Psoas muscle (tissue), 8 donors: ENCODE data around the gene CFAP299. TPM values are rescaled to one million over a fixed set of nuclear protein-coding genes. Genes with fewer than 3 reads are reported as not detected.

Experiments used
- ATAC-seq, 4 donors: fragments of 200-7000 bp; cut with Tn5 transposase; one replicate each; pipeline ENCODE4 v1.9.1; 2020; ENCODE audit warnings: moderate library complexity in 3 of 4, mild to moderate bottlenecking in 2 of 4
- DNase-seq, 2 donors: peaks; one replicate each; pipeline ENCODE4 v3.0.0-alpha.2; 2020
- H3K27ac ChIP-seq: fragments of 200-600 bp; one replicate; pipeline ENCODE4 v1.8.0; 2022
- H3K27me3 ChIP-seq, 3 donors: fragments of 200-600 bp in 1 of 3; one replicate each; pipeline versions ENCODE4 v1.6.1 to v1.8.0; 2013 to 2022; ENCODE audit warnings: low read length in 2 of 3, mild to moderate bottlenecking in 2 of 3, moderate library complexity in 1 of 3; ENCODE audit not compliant: insufficient read depth in 3 of 3
- H3K36me3 ChIP-seq, 2 donors: fragments of 200-600 bp in 1 of 2; one replicate each; pipeline versions ENCODE4 v1.6.1 to v1.8.0; 2013 to 2022; ENCODE audit warnings: low read depth in 1 of 2, mild to moderate bottlenecking in 1 of 2, moderate library complexity in 1 of 2; ENCODE audit not compliant: insufficient read depth in 1 of 2
- H3K4me1 ChIP-seq: fragments of 200-600 bp; one replicate; pipeline ENCODE4 v1.8.0; 2022
- H3K4me3 ChIP-seq: fragments of 200-600 bp; one replicate; pipeline ENCODE4 v1.8.0; 2022; ENCODE audit warnings: mild to moderate bottlenecking
- H3K9me3 ChIP-seq: fragments of 200-600 bp; one replicate; pipeline ENCODE4 v1.8.0; 2022
- WGBS, 3 donors: extraction: QIAGEN DNeasy Blood & Tissue Kit; methylation state at CpG; one replicate each; pipeline versions ENCODE4 v1.1.6 to v1.1.7; 2013; 5-methylcytosine and 5-hydroxymethylcytosine counted together
- intact Hi-C, 2 donors: fragments of 100-400 bp; cut with DNase I; formaldehyde crosslinking; loops; one replicate each; pipeline versions ENCODE4 v1.11.0 to v1.14.2; 2022
- polyA plus RNA-seq, 3 donors: library from polyadenylated mRNA; stranded (reverse); fragments of 200-250 nt; gene quantifications; one replicate each; pipeline ENCODE4 v1.2.3, GENCODE V29; 2013
- total RNA-seq, 4 donors: library from RNA; stranded (reverse); fragmentation: NEBNext Ultra II Directional in 2 of 4; extraction: Animal tissue kit (Norgen Biotek cat#: 25700) in 2 of 4; gene quantifications; one replicate each; pipeline versions ENCODE4 v1.2.1 to v1.2.4, GENCODE V29; 2021 to 2023
- TF ChIP-seq, protein P1 (sequence below): fragments of 200-600 bp; IDR thresholded peaks from one replicate; pipeline ENCODE4 v1.8.0; 2022; ENCODE audit warnings: antibody characterized with exemption
- donor health status: healthy with polysubstance abuse.
- donor health status: DM: no; HTN: no; CAD: no; lungs with moderate emphysema.
- donor health status: Bipolar disorder and iron deficiency.
- donor health status: healthy.
- donor health status: DM: yes; HTN: yes; CAD: no.
- donor health status: DM: no; HTN: no; CAD: no.
- donor health status: DM: no; HTN: no; CAD: no.
- donor health status: DM: yes; HTN: yes; CAD: no.

The CFAP299 gene
- total and polyA plus RNA-seq, 7 donors = not detected

DNA sequence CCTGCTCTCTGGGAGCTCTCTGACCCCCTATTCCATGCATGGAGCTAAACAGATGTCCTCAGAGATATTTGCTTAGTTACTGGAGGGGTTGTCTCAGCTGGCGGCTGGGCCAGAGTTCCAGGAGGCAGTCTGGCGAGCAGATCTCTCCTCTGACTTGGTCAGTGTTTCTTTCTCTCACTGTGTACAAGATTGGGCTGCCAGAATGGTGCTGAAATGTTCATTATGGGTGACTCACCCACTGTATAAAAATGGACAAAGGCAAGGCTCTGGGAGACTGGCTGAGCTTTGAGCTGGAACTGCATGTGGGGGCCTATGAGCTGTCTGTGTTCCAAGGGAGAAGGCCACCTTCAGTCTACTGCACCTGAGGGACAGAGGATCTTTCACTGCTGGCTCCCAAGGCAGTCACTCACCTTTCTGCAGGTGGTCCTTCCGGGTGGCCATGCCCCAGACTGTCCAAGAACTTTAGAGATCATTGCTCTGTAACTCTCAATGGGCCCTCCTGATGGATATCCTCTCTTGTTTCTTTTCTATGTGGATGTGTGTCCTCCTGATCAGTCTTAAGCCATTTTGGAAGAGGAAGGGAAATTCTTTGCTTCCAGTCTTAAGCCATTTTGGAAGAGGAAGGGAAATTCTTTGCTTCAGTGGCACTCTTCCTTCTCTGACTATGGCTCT is 88.2 kb downstream of the CFAP299 start:
- no peak overlapping the region for H3K27ac ChIP-seq
- TF ChIP-seq, protein P1, sequence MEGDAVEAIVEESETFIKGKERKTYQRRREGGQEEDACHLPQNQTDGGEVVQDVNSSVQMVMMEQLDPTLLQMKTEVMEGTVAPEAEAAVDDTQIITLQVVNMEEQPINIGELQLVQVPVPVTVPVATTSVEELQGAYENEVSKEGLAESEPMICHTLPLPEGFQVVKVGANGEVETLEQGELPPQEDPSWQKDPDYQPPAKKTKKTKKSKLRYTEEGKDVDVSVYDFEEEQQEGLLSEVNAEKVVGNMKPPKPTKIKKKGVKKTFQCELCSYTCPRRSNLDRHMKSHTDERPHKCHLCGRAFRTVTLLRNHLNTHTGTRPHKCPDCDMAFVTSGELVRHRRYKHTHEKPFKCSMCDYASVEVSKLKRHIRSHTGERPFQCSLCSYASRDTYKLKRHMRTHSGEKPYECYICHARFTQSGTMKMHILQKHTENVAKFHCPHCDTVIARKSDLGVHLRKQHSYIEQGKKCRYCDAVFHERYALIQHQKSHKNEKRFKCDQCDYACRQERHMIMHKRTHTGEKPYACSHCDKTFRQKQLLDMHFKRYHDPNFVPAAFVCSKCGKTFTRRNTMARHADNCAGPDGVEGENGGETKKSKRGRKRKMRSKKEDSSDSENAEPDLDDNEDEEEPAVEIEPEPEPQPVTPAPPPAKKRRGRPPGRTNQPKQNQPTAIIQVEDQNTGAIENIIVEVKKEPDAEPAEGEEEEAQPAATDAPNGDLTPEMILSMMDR = no peak
- no peaks in the 10 kb centered on the region for H3K9me3 ChIP-seq
- no peaks in the 10 kb centered on the region for H3K27me3 ChIP-seq
- no peaks in the 10 kb centered on the region for H3K4me1 ChIP-seq
- WGBS, 3 donors = 76 to 89% (median 77%) methylated on average over 3 of the region's 3 CpGs
- intact Hi-C loops = no loop called here
- DNase-seq = peak in 1 of 2 donors; percentile 24
- no peak overlapping the region for H3K4me3 ChIP-seq
- ATAC-seq = no peak
- H3K36me3 ChIP-seq = no peaks in the 10 kb centered on the region

DNA sequence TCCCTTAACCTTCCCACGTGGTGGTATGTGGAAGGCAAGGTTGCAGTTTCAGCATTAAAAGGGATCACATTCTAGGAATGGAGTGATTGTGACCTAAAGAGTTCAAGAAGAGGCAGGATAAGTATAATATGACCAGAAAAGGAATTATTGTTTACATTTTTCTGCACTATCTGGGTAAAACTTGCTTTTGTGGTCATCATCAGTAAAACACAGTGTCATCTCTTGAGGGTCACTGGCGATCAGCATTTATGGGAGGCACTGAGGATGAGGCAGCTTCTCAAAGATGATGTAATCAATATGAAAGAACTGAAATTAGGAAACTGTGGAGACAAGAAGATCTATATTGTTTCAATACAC is 88.7 kb downstream of the CFAP299 start:
- TF ChIP-seq, protein P1 = no peak
- ATAC-seq = no peak
- DNase-seq = no peak
- Histone ChIP-seq H3K36me3 (no peaks in the 10 kb centered on the region), H3K27ac (no peak overlapping the region), H3K4me3 (no peak overlapping the region), H3K27me3 (no peaks in the 10 kb centered on the region), H3K4me1 (no peaks in the 10 kb centered on the region), H3K9me3 (no peaks in the 10 kb centered on the region)
- 79 to 86% (median 81%) methylated on average over 2 of the region's 2 CpGs for WGBS, 3 donors
- intact Hi-C loops = no loop called here

DNA sequence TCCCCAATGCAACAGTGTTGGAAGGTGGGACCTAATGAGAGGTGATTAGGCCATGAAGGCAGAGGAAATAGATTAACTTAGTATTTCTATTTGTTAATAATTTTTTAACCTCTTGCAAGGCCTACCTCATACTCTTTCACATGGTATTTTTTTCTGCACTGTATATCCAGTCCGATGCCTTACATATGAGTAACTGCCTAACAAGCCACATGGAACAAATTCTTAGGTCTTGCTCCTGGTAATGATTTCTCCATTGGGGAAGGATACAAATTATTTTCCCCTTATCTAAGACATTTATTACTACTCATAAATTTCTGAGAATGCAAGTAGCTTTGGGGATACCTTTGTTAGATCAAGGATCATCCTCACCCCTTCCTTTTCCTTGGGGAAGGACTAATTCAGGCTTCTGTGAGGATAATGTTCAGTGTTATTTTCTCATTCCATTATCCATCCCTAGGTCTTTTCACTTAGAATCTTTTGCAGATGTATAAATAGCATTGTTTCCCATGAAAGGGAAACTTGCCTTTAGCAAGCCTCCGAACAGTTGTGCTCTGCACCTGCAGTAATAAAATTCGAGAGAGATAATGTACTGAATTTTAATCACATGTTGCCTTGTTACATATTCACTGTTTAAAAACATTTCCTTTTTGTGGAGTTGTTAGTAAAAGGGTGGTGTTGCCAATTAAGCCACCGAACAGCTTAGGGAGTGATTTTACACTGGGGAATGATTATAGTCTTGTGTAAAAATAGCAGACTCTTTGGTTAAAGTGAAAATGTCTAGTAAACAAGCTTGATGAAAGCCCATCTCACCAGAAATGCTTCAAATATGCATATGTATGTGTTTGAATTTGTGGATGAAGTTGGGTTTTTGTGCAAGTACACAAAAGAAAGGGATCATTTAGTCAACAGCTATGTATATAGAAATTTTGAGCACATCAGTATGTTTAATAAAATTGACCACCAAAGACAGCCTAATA is 89.9 kb downstream of the CFAP299 start:
- Histone ChIP-seq H3K4me3 (no peak overlapping the region), H3K27ac (no peak overlapping the region), H3K36me3 (no peaks in the 10 kb centered on the region), H3K9me3 (no peaks in the 10 kb centered on the region), H3K27me3 (no peaks in the 10 kb centered on the region), H3K4me1 (no peaks in the 10 kb centered on the region)
- intact Hi-C loops = no loop called here
- no peak for DNase-seq
- no peak for ATAC-seq
- TF ChIP-seq, protein P1 = no peak
- WGBS, 3 donors = 53 to 61% (median 60%) methylated on average over 4 of the region's 4 CpGs

DNA sequence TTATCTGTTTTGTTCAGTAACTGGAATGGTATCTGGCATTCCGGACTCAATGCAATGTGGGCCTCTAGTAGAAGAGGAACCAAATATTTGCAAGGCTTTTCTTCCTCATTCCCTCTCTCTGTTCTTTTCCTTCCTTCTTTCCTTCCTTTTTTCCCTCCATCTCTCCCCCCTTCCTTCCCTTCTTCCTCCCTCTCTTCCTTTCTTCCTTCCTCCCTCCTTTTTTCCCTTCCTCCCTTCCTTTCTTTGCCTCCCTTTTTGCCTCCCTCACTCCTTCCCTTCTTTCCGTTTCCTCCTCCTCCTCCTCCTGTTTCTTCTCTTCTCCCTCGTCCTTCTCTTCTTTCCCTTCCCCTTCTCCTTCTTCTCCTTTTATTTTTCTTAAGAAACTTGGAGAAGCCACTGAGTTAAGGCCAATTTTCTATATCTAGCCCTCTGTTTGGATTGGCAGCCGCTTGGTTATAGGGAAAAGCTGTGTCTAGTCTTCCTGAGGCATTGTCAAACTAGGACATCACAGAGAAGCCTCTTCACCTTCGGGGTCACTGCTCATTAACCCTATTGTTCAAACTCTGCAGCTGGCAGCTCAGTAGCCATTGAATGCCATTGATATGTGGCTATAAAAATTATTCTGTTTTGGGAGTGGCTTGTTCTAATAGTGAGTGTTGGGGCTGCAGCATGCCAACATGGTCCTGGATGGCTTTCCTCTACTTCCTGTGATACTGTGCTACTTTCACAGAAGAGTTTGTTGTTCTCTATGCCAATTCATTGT is 95.9 kb downstream of the CFAP299 start:
- DNase-seq (no peak), ATAC-seq (no peak)
- H3K27me3 ChIP-seq = no peaks in the 10 kb centered on the region
- intact Hi-C loops = no loop called here
- H3K27ac ChIP-seq = no peak overlapping the region
- TF ChIP-seq, protein P1 = no peak
- H3K4me3 ChIP-seq = no peak overlapping the region
- no peaks in the 10 kb centered on the region for H3K9me3 ChIP-seq
- H3K4me1 ChIP-seq = no peaks in the 10 kb centered on the region
- H3K36me3 ChIP-seq = no peaks in the 10 kb centered on the region
- WGBS, 3 donors = 72 to 75% (median 72%) methylated on average over 5 of the region's 5 CpGs
